OCI-LY7 (cell line): ENCODE measurements around the gene SAMD8. TPM values are rescaled to one million over a fixed set of nuclear protein-coding genes. Genes with fewer than 3 reads are reported as not detected.

Source experiments
- BruUV-seq: library from RNA; stranded (reverse); fragments of 400-500 nt; replicated peaks from 2 replicates; lab custom pipeline; 2021; lab: Mats Ljungman, UMichigan
- CTCF ChIA-PET: fragments of 300-600 bp; sonication (Branson Sonifier 250); formaldehyde crosslinking; loops from one replicate; lab custom pipeline; 2022; ENCODE audit warnings: antibody characterized with exemption; ENCODE audit not compliant: unreplicated experiment; lab: Charles Lee
- POLR2A ChIA-PET: fragments of 300-600 bp; sonication (Branson Sonifier 250); formaldehyde crosslinking; loops from one replicate; lab custom pipeline; 2022; ENCODE audit warnings: antibody characterized with exemption; lab: Charles Lee
- DNase-seq: peaks from one replicate; pipeline ENCODE4 v3.0.0-alpha.2; 2015; ENCODE audit warnings: low spot score
- H2AFZ ChIP-seq: fragments of 200-600 bp; sonication (generic), shearing (Covaris generic); 2 replicates; pipeline ENCODE4 v1.6.1; 2014; ENCODE audit warnings: mild to moderate bottlenecking, antibody characterized with exemption, low read length, moderate library complexity
- H3K27ac ChIP-seq: fragments of 200-600 bp; sonication (generic); 2 replicates; pipeline ENCODE4 v1.5.1; 2014; ENCODE audit warnings: mixed run types, low read depth, mild to moderate bottlenecking, moderate library complexity, low read length, inconsistent platforms; ENCODE audit not compliant: poor library complexity, severe bottlenecking
- H3K36me3 ChIP-seq: fragments of 200-600 bp; sonication (generic); 2 replicates; pipeline ENCODE4 v1.6.1; 2014; ENCODE audit warnings: mild to moderate bottlenecking, antibody characterized with exemption, low read length, moderate library complexity, mixed read lengths; ENCODE audit not compliant: insufficient read depth
- H3K4me1 ChIP-seq: fragments of 200-600 bp; sonication (generic); 2 replicates; pipeline ENCODE4 v1.5.1; 2014; ENCODE audit warnings: mild to moderate bottlenecking, low read length; ENCODE audit not compliant: insufficient read depth, poor library complexity, severe bottlenecking
- H3K4me2 ChIP-seq: fragments of 200-600 bp; sonication (generic); 2 replicates; pipeline ENCODE4 v1.6.1; 2014; ENCODE audit warnings: mild to moderate bottlenecking, low read length
- H3K4me3 ChIP-seq: fragments of 200-600 bp; sonication (generic); 2 replicates; pipeline ENCODE4 v1.5.1; 2014; ENCODE audit warnings: mild to moderate bottlenecking, low read depth, low read length; ENCODE audit not compliant: poor library complexity, severe bottlenecking
- H3K79me2 ChIP-seq: fragments of 200-600 bp; sonication (generic); 2 replicates; pipeline ENCODE4 v1.6.1; 2016; ENCODE audit warnings: low read depth, mild to moderate bottlenecking, low read length, moderate library complexity, mixed read lengths; ENCODE audit not compliant: insufficient read depth
- H3K9me2 ChIP-seq: fragments of 200-600 bp; sonication (generic); 2 replicates; pipeline ENCODE4 v1.6.1; 2016; ENCODE audit warnings: mild to moderate bottlenecking, low read length, mixed read lengths; ENCODE audit not compliant: insufficient read depth
- H3K9me3 ChIP-seq: fragments of 200-600 bp; sonication (generic); 2 replicates; pipeline ENCODE4 v1.6.1; 2014; ENCODE audit warnings: mild to moderate bottlenecking, mixed run types, low read length, mixed read lengths
- H4K20me1 ChIP-seq: fragments of 200-600 bp; sonication (generic); 2 replicates; pipeline ENCODE4 v1.6.1; 2014; ENCODE audit warnings: mild to moderate bottlenecking, antibody characterized with exemption, low read length, moderate library complexity, mixed read lengths; ENCODE audit not compliant: insufficient read depth
- CTCF ChIP-seq: fragments of 200-600 bp; sonication (generic); conservative IDR thresholded peaks from 2 replicates; pipeline ENCODE4 v1.5.1; 2014; ENCODE audit warnings: mild to moderate bottlenecking, antibody characterized with exemption, low read length, moderate library complexity, mixed read lengths
- EZH2phosphoT487 ChIP-seq: fragments of 200-600 bp; sonication (generic); IDR thresholded peaks from 2 replicates; pipeline ENCODE4 v1.6.1; 2018; ENCODE audit warnings: low read depth, borderline replicate concordance, mild to moderate bottlenecking, mixed run types, antibody characterized with exemption, low read length, moderate library complexity, mixed read lengths
- intact Hi-C: fragments of 100-400 bp; cut with micrococcal nuclease; formaldehyde crosslinking; loops from one replicate; pipeline ENCODE4 v1.10.0; 2022; ENCODE audit not compliant: unreplicated experiment
- total RNA-seq, 2 experiments: library from RNA; depleted of rRNA in 1 of 2; stranded (reverse); fragments of >200 nt in 1 of 2; shearing (Covaris generic) in 1 of 2; gene quantifications; 2 replicates each; pipeline ENCODE4 v1.2.3, GENCODE V29; 2014 to 2022

SAMD8 gene
- total RNA-seq, 2 experiments from 2014 or later = 8.8 to 16.7 TPM

- Histone ChIP-seq H3K79me2 (no peaks in the 10 kb centered on the region), H3K4me1 (no peaks in the 10 kb centered on the region), H4K20me1 (no peaks in the 10 kb centered on the region), H2AFZ (no peak overlapping the region), H3K9me3 (no peaks in the 10 kb centered on the region), H3K4me2 (no peak overlapping the region), H3K27ac (no peak overlapping the region), H3K9me2 (no peaks in the 10 kb centered on the region), H3K4me3 (no peak overlapping the region), H3K36me3 (no peaks in the 10 kb centered on the region)
- no peak for TF ChIP-seq EZH2phosphoT487
- no peak for TF ChIP-seq CTCF
- CTCF ChIA-PET = no interaction called here
- BruUV-seq = no TSS peak
- no peak for DNase-seq
- POLR2A ChIA-PET = no interaction called here
- intact Hi-C loops = loop anchor here (1.0 kb wide), 1 partner anchor 833 kb away; no protein-coding TSS in a partner anchor
These were observed 12.4 kb upstream of the SAMD8 start for GRCh38 chr10:75098902-75099673.

- Histone ChIP-seq H3K36me3 (no peaks in the 10 kb centered on the region), H3K9me2 (no peaks in the 10 kb centered on the region), H3K4me3 (no peak overlapping the region), H3K9me3 (no peaks in the 10 kb centered on the region), H3K27ac (no peak overlapping the region), H4K20me1 (no peaks in the 10 kb centered on the region), H3K79me2 (no peaks in the 10 kb centered on the region), H2AFZ (no peak overlapping the region), H3K4me1 (no peaks in the 10 kb centered on the region), H3K4me2 (no peak overlapping the region)
- TF ChIP-seq CTCF = peak; percentile 92
- TF ChIP-seq EZH2phosphoT487 = no peak
- peak; percentile 70 for DNase-seq
- ChIA-PET CTCF (no interaction called here), POLR2A (interaction anchor here (0.9 to 1.0 kb wide), 2 partner anchors 14 kb away, joined by 3 read pairs; no protein-coding TSS in a partner anchor)
- BruUV-seq = no TSS peak
- intact Hi-C loops = loop anchor here (1.0 to 2.0 kb wide), 2 partner anchors 834 to 855 kb away; no protein-coding TSS in a partner anchor
These were observed 11.3 kb upstream of the SAMD8 start for GRCh38 chr10:75099952-75100763.
